Right lobe of liver (tissue), 6 donors: Measurements from ENCODE around the gene CD109. TPM values are rescaled to one million over a fixed set of nuclear protein-coding genes. Genes with fewer than 3 reads are reported as not detected.

Experiments
- ATAC-seq, 4 donors: fragments of 200-7000 bp; cut with Tn5 transposase; one replicate each; pipeline ENCODE4 v1.9.1; 2020; ENCODE audit warnings: mild to moderate bottlenecking in 4 of 4, moderate library complexity in 4 of 4
- DNase-seq, 3 donors: peaks; one replicate each; pipeline ENCODE4 v3.0.0-alpha.2; 2020
- H3K27ac ChIP-seq, 3 donors: fragments of 200-600 bp; one replicate each; pipeline ENCODE4 v1.8.0; 2022
- H3K27me3 ChIP-seq, 2 donors: fragments of 200-600 bp; one replicate each; pipeline ENCODE4 v1.8.0; 2022
- H3K36me3 ChIP-seq, 4 donors: fragments of 200-600 bp; sonication (generic) in 1 of 4; one replicate each; pipeline versions ENCODE4 v1.5.1 to v1.8.0; 2017 to 2022; ENCODE audit warnings: control low read depth in 1 of 4
- H3K4me1 ChIP-seq, 4 donors: fragments of 200-600 bp; sonication (generic) in 1 of 4; one replicate each; pipeline versions ENCODE4 v1.5.1 to v1.8.0; 2017 to 2022; ENCODE audit warnings: control low read depth in 1 of 4
- H3K4me3 ChIP-seq, 3 donors: fragments of 200-600 bp; one replicate each; pipeline ENCODE4 v1.8.0; 2022
- H3K9me3 ChIP-seq, 4 donors: fragments of 200-600 bp; sonication (generic) in 1 of 4; one replicate each; pipeline versions ENCODE4 v1.5.1 to v1.8.0; 2017 to 2022; ENCODE audit warnings: control low read depth in 1 of 4
- POLR2A ChIP-seq: fragments of 450-650 bp; IDR thresholded peaks from one replicate; pipeline ENCODE4 v1.6.1; 2017; ENCODE audit warnings: antibody characterized with exemption, mild to moderate bottlenecking
- WGBS: methylation state at CpG from one replicate; pipeline ENCODE4 v1.1.6; 2018; ENCODE audit warnings: low coverage, low lambda C conversion rate; ENCODE audit not compliant: insufficient coverage; ENCODE audit errors: missing lambda C conversion rate; 5-methylcytosine and 5-hydroxymethylcytosine counted together
- intact Hi-C, 2 donors: fragments of 100-400 bp; cut with DNase I; formaldehyde crosslinking; loops; one replicate each; pipeline versions ENCODE4 v1.11.2 to v1.14.1; 2022
- total RNA-seq, 6 experiments: library from RNA; depleted of rRNA in 2 of 6; stranded (reverse); fragments of >200 nt in 2 of 6; fragmentation: NEBNext Ultra II Directional in 3 of 6; extraction: Animal tissue kit (Norgen Biotek cat#: 25700) in 3 of 6; gene quantifications; one replicate each; pipeline versions ENCODE4 v1.1.0 to v1.2.4, GENCODE V29; 2016 to 2023
- TF ChIP-seq, protein P1 (sequence below), 4 donors: fragments of 200-600 bp in 3 of 4; fragments of 450-650 bp in 1 of 4; IDR thresholded peaks; one replicate each; pipeline versions ENCODE4 v1.5.1 to v1.8.0; 2016 to 2022; ENCODE audit warnings: antibody characterized with exemption in 4 of 4, mild to moderate bottlenecking in 2 of 4
- donor health status: DM: no; HTN: yes; CAD: no.
- donor health status: DM: no; HTN: no; CAD: no.
- donor health status: DM: no; HTN: no; CAD: no.
- donor health status: DM: no; HTN: yes; CAD: no.
- donor health status: DM: no; HTN: yes; CAD: no.

The CD109 gene
- total RNA-seq, 6 experiments from 2014 or later = 0.35 to 8.4 (median 2.8) TPM

DNA sequence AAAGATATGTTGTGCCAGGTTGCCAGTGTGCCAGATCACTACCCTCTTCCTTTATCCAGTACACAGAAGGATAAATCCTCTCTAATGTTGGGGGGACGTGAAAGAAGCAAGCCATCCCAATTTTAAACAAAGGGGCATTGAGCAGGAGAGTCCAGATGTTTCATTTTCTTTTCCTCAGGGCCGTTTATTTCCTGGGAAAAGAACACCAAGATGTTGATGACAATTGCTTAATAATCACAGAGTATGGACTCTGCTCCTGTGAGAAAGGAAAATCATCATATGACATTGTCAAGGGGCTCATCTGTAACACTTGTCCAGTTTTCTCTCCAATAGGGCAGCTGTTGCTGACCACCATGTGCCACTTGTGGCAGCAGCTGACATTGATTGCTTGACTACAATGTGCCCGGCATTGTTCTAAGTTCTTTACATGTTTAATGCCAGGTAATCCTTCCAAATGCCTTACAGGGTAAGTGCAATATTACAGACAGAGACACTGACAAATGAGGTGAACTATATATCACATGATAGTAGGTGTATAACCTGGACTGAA is 161.4 kb downstream of the CD109 start:
- ATAC-seq (no peak), DNase-seq (no peak)
- Histone ChIP-seq H3K4me1 (no peaks in the 10 kb centered on the region), H3K36me3 (no peaks in the 10 kb centered on the region), H3K9me3 (no peaks in the 10 kb centered on the region), H3K4me3 (no peak overlapping the region), H3K27me3 (no peaks in the 10 kb centered on the region), H3K27ac (no peak overlapping the region)
- TF ChIP-seq, protein P1, sequence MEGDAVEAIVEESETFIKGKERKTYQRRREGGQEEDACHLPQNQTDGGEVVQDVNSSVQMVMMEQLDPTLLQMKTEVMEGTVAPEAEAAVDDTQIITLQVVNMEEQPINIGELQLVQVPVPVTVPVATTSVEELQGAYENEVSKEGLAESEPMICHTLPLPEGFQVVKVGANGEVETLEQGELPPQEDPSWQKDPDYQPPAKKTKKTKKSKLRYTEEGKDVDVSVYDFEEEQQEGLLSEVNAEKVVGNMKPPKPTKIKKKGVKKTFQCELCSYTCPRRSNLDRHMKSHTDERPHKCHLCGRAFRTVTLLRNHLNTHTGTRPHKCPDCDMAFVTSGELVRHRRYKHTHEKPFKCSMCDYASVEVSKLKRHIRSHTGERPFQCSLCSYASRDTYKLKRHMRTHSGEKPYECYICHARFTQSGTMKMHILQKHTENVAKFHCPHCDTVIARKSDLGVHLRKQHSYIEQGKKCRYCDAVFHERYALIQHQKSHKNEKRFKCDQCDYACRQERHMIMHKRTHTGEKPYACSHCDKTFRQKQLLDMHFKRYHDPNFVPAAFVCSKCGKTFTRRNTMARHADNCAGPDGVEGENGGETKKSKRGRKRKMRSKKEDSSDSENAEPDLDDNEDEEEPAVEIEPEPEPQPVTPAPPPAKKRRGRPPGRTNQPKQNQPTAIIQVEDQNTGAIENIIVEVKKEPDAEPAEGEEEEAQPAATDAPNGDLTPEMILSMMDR (IDR thresholded peaks at IDR 0.05) = no peak
- TF ChIP-seq POLR2A = no peak
- 83% methylated on average over 2 of the region's 3 CpGs for WGBS
- intact Hi-C loops = no loop called here

DNA sequence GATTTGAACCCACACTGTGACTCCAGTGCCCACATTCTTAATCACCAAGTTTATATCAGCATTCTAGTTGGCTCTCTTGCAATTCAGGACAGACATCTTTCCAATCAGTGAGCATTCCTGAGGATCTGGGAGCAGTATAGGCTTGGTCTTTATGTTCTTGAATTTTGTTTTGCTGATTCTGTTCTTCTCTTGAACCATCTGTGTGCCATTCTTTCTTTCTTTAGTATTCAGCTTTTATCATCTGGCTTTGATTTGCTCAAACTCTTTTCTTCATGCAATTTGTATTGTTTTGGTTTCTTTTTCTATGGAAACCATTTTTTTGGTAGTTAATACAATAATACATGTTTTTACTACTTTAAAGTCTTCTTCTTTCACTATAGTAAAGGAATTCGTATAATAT is 162.4 kb downstream of the CD109 start:
- ATAC-seq = no peak
- intact Hi-C loops = no loop called here

DNA sequence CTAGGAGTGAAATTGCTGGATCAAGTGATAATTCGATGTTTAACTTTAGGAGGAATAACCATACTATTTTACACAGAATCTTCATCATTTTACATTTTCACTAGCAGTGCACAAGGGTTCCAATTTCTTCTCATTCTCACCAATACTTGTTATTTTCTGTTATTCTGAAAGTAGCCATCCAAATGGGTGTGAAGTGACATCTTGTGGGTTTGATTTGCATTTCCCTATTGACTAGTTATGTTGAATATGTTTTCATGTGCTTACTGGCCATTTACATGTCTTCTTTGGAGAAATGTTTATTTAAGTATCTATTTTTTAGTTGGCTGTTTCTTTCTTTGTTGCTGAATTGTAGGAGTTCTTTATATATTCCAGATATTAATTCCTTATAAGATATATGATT is 164.3 kb downstream of the CD109 start:
- ATAC-seq = no peak
- H3K4me1 ChIP-seq = no peaks in the 10 kb centered on the region

More for the DNA sequence above, 162.4 kb downstream of the CD109 start:
- no peaks in the 10 kb centered on the region for H3K27me3 ChIP-seq
- no peak overlapping the region for H3K4me3 ChIP-seq
- no peaks in the 10 kb centered on the region for H3K4me1 ChIP-seq
- no peak overlapping the region for H3K27ac ChIP-seq
- no peaks in the 10 kb centered on the region for H3K9me3 ChIP-seq
- WGBS = 55% methylated on average over 1 of the region's 1 CpG
- DNase-seq = no peak
- no peak for TF ChIP-seq POLR2A
- TF ChIP-seq, protein P1 (IDR thresholded peaks at IDR 0.05) = no peak
- no peaks in the 10 kb centered on the region for H3K36me3 ChIP-seq

DNA sequence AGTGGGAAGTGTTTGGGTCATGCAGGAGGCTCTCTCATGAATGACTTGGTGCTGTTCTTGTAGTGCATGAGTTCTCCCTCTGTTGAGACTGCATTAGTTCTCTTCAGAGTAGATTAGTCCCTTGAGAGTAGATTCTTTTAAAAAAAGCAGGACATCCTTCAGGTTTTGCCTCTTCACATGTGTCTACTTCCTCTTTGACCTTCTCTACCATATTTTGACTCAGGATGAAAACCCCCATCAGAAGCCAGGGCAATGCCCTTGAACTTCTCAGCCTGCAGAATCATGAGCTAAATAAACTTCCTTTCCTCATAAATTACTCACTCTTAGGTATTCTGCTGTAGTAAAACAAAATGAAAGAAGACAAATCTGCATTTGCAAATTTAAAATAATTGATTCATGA is 170.3 kb downstream of the CD109 start:
- intact Hi-C loops = no loop called here
- no peaks in the 10 kb centered on the region for H3K9me3 ChIP-seq
- no peaks in the 10 kb centered on the region for H3K4me1 ChIP-seq
- no peak overlapping the region for H3K4me3 ChIP-seq
- no peak overlapping the region for H3K27ac ChIP-seq
- H3K36me3 ChIP-seq = no peaks in the 10 kb centered on the region
- no peaks in the 10 kb centered on the region for H3K27me3 ChIP-seq
- ATAC-seq = no peak
- no peak for TF ChIP-seq POLR2A
- DNase-seq = no peak

More for the DNA sequence above, 164.3 kb downstream of the CD109 start:
- WGBS = 29% methylated on average over 1 of the region's 1 CpG
- intact Hi-C loops = no loop called here
- H3K36me3 ChIP-seq = no peaks in the 10 kb centered on the region
- no peak for DNase-seq
- H3K27ac ChIP-seq = no peak overlapping the region
- no peaks in the 10 kb centered on the region for H3K27me3 ChIP-seq
- H3K9me3 ChIP-seq = no peaks in the 10 kb centered on the region
- TF ChIP-seq, protein P1 (IDR thresholded peaks at IDR 0.05) = no peak
- no peak for TF ChIP-seq POLR2A
- no peak overlapping the region for H3K4me3 ChIP-seq

DNA sequence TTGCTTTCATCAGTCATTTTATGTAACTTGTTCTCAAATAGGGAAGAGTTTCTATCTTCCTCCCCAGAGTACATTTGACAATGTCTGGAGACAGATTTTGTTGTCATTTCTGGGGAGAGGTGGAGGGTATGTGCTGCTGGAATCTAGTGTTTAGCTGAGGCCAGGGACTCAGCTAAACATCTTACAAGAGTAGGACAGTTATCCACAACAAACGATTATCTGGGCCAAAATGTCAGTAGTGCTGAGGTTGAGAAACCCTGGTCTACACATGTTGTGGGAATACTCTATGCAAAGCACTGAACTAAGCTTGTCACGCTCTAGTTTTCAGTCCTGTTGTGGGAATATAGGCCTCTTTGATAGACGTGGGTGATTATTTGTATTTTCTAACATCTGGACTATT is 171.4 kb downstream of the CD109 start:
- no peak overlapping the region for H3K27ac ChIP-seq
- no peak for ATAC-seq
- intact Hi-C loops = no loop called here
- no peaks in the 10 kb centered on the region for H3K9me3 ChIP-seq
- 43% methylated on average over 3 of the region's 3 CpGs for WGBS
- TF ChIP-seq POLR2A = no peak
- TF ChIP-seq, protein P1 (IDR thresholded peaks at IDR 0.05) = no peak
- no peak overlapping the region for H3K4me3 ChIP-seq
- H3K4me1 ChIP-seq = no peaks in the 10 kb centered on the region
- no peaks in the 10 kb centered on the region for H3K27me3 ChIP-seq
- H3K36me3 ChIP-seq = no peaks in the 10 kb centered on the region
- DNase-seq = no peak
